Gastroesophageal sphincter (tissue), 4 donors: ENCODE results near the gene MRPS23. TPM values are rescaled to one million over a fixed set of nuclear protein-coding genes. Genes with fewer than 3 reads are reported as not detected.
A peak's percentile ranks its signal among the peaks of the same experiment; 100 is the strongest.

ENCODE experiments used
- ATAC-seq: fragments of 150-250 bp; one replicate; pipeline ENCODE4 v1.9.1; 2016; ENCODE audit warnings: mild to moderate bottlenecking, moderate library complexity
- H3K27ac ChIP-seq, 4 donors: fragments of 200-600 bp; sonication (generic) in 3 of 4; 1 replicate in 3 of 4; 2 replicates in 1 of 4; pipeline ENCODE4 v1.5.1; 2016 to 2019
- H3K27me3 ChIP-seq: fragments of 200-600 bp; sonication (generic); one replicate; pipeline ENCODE4 v1.5.1; 2019
- H3K36me3 ChIP-seq, 2 donors: fragments of 200-600 bp; sonication (generic); one replicate each; pipeline ENCODE4 v1.5.1; 2019; ENCODE audit warnings: control low read depth in 1 of 2
- H3K4me1 ChIP-seq, 3 donors: fragments of 200-600 bp; sonication (generic); 1 replicate in 2 of 3; 2 replicates in 1 of 3; pipeline ENCODE4 v1.5.1; 2016 to 2019; ENCODE audit warnings: control low read depth in 2 of 3
- H3K4me3 ChIP-seq, 2 donors: fragments of 200-600 bp; sonication (generic); one replicate each; pipeline ENCODE4 v1.5.1; 2019; ENCODE audit warnings: mild to moderate bottlenecking in 1 of 2, moderate library complexity in 1 of 2
- H3K9me3 ChIP-seq, 3 donors: fragments of 200-600 bp; sonication (generic); one replicate each; pipeline ENCODE4 v1.5.1; 2017 to 2019; ENCODE audit warnings: control low read depth in 2 of 3
- EP300 ChIP-seq: sonication (generic); formaldehyde crosslinking; IDR thresholded peaks from one replicate; pipeline ENCODE4 v1.6.1; 2017; ENCODE audit warnings: antibody characterized with exemption, mild to moderate bottlenecking
- POLR2A ChIP-seq, 2 donors: fragments of 450-650 bp; IDR thresholded peaks; one replicate each; pipeline ENCODE4 v1.6.1; 2017; ENCODE audit warnings: antibody characterized with exemption in 2 of 2, mild to moderate bottlenecking in 2 of 2, moderate library complexity in 1 of 2
- POLR2AphosphoS5 ChIP-seq: sonication (generic); formaldehyde crosslinking; IDR thresholded peaks from one replicate; pipeline ENCODE4 v1.6.1; 2017; ENCODE audit warnings: antibody characterized with exemption
- WGBS, 2 donors: methylation state at CpG; one replicate each; pipeline ENCODE4 v1.1.5; 2018; ENCODE audit warnings: low coverage in 1 of 2; 5-methylcytosine and 5-hydroxymethylcytosine counted together
- total RNA-seq, 4 donors: library from RNA; depleted of rRNA; stranded (reverse); fragments of >200 nt; gene quantifications; one replicate each; pipeline ENCODE4 v1.1.0, GENCODE V29; 2016
- TF ChIP-seq, protein P1 (sequence below), 4 experiments: fragments of 200-600 bp in 2 of 4; fragments of 450-650 bp in 2 of 4; sonication (generic) in 1 of 4; IDR thresholded peaks; one replicate each; pipeline ENCODE4 v1.5.1; 2017 to 2019; ENCODE audit warnings: antibody characterized with exemption in 4 of 4, mild to moderate bottlenecking in 2 of 4, moderate library complexity in 2 of 4

MRPS23 gene
- total RNA-seq, 4 donors from 2014 or later, result 23.0 to 24.8 (median 24.5) TPM

GRCh38 chr17:57886020-57886419, 36.2 kb upstream of the MRPS23 start:
- 84 to 100% methylated on average over 1 to 3 of the region's 4 CpGs for whole genome bisulfite sequencing, 2 donors
- H3K9me3 ChIP-seq, result no peaks in the 10 kb centered on the region
- no peak overlapping the region for H3K4me3 ChIP-seq
- peaks cover 12 to 59% (median 41%) of the 10 kb centered on the region in 3 donors for H3K4me1 ChIP-seq
- peak overlapping the region in 3 of 4 donors; percentile 43 to 99 (median 63) for H3K27ac ChIP-seq
- ATAC-seq, result no peak
- peaks cover 0 to 33% of the 10 kb centered on the region in 2 donors for H3K36me3 ChIP-seq
- TF ChIP-seq POLR2AphosphoS5 (no peak), POLR2A (IDR thresholded peaks at IDR 0.05) (no peak), EP300 (no peak)
- TF ChIP-seq, protein P1, sequence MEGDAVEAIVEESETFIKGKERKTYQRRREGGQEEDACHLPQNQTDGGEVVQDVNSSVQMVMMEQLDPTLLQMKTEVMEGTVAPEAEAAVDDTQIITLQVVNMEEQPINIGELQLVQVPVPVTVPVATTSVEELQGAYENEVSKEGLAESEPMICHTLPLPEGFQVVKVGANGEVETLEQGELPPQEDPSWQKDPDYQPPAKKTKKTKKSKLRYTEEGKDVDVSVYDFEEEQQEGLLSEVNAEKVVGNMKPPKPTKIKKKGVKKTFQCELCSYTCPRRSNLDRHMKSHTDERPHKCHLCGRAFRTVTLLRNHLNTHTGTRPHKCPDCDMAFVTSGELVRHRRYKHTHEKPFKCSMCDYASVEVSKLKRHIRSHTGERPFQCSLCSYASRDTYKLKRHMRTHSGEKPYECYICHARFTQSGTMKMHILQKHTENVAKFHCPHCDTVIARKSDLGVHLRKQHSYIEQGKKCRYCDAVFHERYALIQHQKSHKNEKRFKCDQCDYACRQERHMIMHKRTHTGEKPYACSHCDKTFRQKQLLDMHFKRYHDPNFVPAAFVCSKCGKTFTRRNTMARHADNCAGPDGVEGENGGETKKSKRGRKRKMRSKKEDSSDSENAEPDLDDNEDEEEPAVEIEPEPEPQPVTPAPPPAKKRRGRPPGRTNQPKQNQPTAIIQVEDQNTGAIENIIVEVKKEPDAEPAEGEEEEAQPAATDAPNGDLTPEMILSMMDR (IDR thresholded peaks at IDR 0.05), result no peak
- no peaks in the 10 kb centered on the region for H3K27me3 ChIP-seq

DNA sequence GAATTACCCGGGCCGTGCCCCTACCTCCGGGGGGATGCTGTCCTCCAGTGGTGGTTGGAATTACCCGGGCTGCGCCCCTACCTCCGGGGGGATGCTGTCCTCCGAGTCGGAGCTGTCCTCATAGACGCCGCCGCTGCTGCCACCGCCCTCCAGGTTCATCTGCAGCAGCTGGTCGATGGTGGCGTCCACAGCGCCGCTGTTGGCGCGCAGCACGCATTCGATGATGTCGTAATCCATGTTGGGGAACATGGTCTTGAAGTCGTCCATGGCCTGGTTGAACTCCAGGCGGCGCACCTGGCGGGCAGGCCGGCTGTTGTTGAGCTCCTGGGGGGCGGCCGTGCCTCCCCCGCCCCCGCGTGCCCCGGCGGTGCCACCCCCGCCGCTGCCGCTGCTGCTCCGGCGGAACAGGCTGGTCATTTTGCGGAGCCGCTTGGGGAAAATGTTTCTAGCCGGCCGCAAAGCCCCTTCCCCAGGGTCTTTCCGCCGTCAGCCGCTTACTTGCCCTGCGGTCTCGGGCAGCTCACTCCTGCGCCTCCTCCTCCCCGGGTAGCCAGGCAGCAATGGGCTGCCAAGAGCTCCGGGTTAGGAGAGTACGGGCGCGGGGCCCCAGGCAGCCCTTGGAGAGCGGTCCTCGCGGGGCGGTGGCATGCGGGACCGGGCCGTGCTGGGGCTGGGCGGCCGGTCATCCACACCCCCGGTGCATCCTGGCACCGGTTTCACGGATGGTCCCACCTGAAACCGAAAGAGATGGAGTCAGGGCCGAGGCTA, 35.5 kb upstream of the MRPS23 start:
- TF ChIP-seq POLR2AphosphoS5 (no peak), POLR2A (IDR thresholded peaks at IDR 0.05) (no peak), EP300 (no peak)
- TF ChIP-seq, protein P1 (IDR thresholded peaks at IDR 0.05), result no peak
- Histone ChIP-seq H3K27me3 (no peaks in the 10 kb centered on the region), H3K9me3 (no peaks in the 10 kb centered on the region), H3K27ac (peak overlapping the region in 3 of 4 donors; percentile 43 to 99 (median 63)), H3K4me1 (peaks cover 8 to 59% (median 41%) of the 10 kb centered on the region in 3 donors), H3K4me3 (no peak overlapping the region), H3K36me3 (peaks cover 0 to 33% of the 10 kb centered on the region in 2 donors)
- ATAC-seq, result no peak
- 80 to 100% methylated on average over 1 to 2 of the region's 67 CpGs for WGBS, 2 donors

DNA sequence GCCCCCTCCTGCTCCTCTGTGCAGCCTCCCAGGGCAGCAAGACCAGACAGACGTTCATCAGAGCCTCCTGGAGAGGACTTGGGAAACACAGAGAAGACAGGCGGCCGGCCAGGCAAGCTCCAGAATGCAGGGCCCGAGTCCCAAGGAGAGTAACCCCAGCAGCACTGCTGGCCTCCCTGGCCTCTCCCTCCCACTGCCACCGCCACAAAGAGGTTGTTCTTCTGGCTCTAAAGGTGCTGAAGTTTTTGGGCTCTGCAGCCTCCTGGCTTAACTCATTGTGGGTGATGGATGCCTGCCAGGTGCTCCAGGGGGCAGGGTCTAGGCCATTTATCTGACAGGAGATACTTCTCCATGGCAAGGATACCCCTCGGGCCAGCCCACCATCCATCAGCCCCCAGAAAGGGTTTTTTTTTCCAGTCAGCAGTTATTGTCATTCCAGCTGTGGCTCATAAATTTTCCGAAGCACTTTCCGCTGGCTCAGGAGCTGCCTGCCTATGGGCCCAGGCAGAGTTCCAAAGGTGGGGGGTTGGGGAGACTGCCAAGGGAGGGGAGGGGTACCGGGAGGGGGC, 32.0 kb upstream of the MRPS23 start:
- Histone ChIP-seq H3K27me3 (no peaks in the 10 kb centered on the region), H3K36me3 (peaks cover 0 to 49% of the 10 kb centered on the region in 2 donors), H3K4me1 (peaks cover 8 to 59% (median 35%) of the 10 kb centered on the region in 3 donors), H3K4me3 (no peak overlapping the region), H3K9me3 (no peaks in the 10 kb centered on the region), H3K27ac (peak overlapping the region; percentile 76 to 99 (median 89))
- WGBS, 2 donors, result 40% methylated on average over 1 of the region's 9 CpGs; no CpG with 5 or more reads in 1 of the 2 donors
- TF ChIP-seq POLR2A (IDR thresholded peaks at IDR 0.05) (no peak), POLR2AphosphoS5 (no peak), EP300 (no peak)
- TF ChIP-seq, protein P1 (IDR thresholded peaks at IDR 0.05), result no peak
- peak; percentile 39 for ATAC-seq

GRCh38 chr17:57881143-57881542, 31.3 kb upstream of the MRPS23 start:
- peak; percentile 77 for TF ChIP-seq POLR2AphosphoS5
- no peak for TF ChIP-seq POLR2A (IDR thresholded peaks at IDR 0.05)
- Histone ChIP-seq H3K27me3 (no peaks in the 10 kb centered on the region), H3K4me1 (peaks cover 8 to 67% (median 42%) of the 10 kb centered on the region in 3 donors), H3K27ac (peak overlapping the region; percentile 76 to 99 (median 89)), H3K9me3 (no peaks in the 10 kb centered on the region), H3K4me3 (no peak overlapping the region), H3K36me3 (peaks cover 0 to 50% of the 10 kb centered on the region in 2 donors)
- WGBS, 2 donors, result 11% methylated on average over 8 of the region's 8 CpGs; no CpG with 5 or more reads in 1 of the 2 donors
- peak; percentile 67 for ATAC-seq

DNA sequence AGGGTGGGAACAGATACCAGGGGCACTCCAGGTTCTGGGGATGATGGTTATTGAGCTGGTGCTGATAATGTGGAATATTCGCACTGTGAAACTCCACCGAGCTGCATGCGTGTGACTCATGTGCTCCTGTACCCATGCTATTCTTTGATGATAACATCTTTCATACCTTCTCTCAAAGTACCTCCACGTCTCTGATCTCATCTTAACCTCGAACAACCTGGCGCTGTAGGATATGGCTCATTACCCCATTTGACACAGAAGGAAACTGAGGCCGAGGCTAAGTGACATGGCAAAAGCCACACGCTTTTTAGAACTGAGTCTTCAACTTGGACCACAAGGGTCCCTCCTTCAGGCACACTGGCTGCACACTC, 30.2 kb upstream of the MRPS23 start:
- H3K27me3 ChIP-seq, result no peaks in the 10 kb centered on the region
- H3K4me3 ChIP-seq, result no peak overlapping the region
- no peaks in the 10 kb centered on the region for H3K9me3 ChIP-seq
- 68 to 91% methylated on average over 4 to 8 of the region's 8 CpGs for WGBS, 2 donors
- H3K27ac ChIP-seq, result peak overlapping the region; percentile 56 to 99 (median 89)
- ATAC-seq, result no peak
- H3K4me1 ChIP-seq, result peaks cover 15 to 77% (median 53%) of the 10 kb centered on the region in 3 donors
- TF ChIP-seq, protein P1 (IDR thresholded peaks at IDR 0.05), result no peak
- TF ChIP-seq POLR2A (IDR thresholded peaks at IDR 0.05) (no peak), EP300 (no peak), POLR2AphosphoS5 (no peak)
- peaks cover 0 to 42% of the 10 kb centered on the region in 2 donors for H3K36me3 ChIP-seq
